OCI-LY1 (cell line): ENCODE results near the gene INPP4A.

ENCODE experiments used
- H2AFZ ChIP-seq: fragments of 200-600 bp; sonication (generic), shearing (Covaris generic); 2 replicates; pipeline ENCODE4 v1.6.0; 2014; ENCODE audit warnings: antibody characterized with exemption, mild to moderate bottlenecking, low read length
- H3F3A ChIP-seq: fragments of 200-600 bp; sonication (generic), shearing (Covaris generic); 2 replicates; pipeline ENCODE4 v1.6.0; 2014; ENCODE audit warnings: mild to moderate bottlenecking, antibody characterized with exemption, low read length, moderate library complexity; ENCODE audit not compliant: insufficient read depth
- H3K27ac ChIP-seq: fragments of 200-600 bp; sonication (generic); 2 replicates; pipeline ENCODE4 v1.5.1; 2014; ENCODE audit warnings: low read length, mixed run types, mild to moderate bottlenecking, low read depth; ENCODE audit not compliant: poor library complexity, severe bottlenecking
- H3K27me3 ChIP-seq: fragments of 200-600 bp; sonication (generic); 2 replicates; pipeline ENCODE4 v1.6.0; 2014; ENCODE audit warnings: antibody characterized with exemption, mild to moderate bottlenecking, low read length, moderate library complexity; ENCODE audit not compliant: insufficient read depth
- H3K36me3 ChIP-seq: fragments of 200-600 bp; sonication (generic); 2 replicates; pipeline ENCODE4 v1.6.1; 2014; ENCODE audit warnings: mild to moderate bottlenecking, antibody characterized with exemption, low read length, moderate library complexity, mixed read lengths; ENCODE audit not compliant: insufficient read depth
- H3K4me1 ChIP-seq: fragments of 200-600 bp; sonication (generic); 2 replicates; pipeline ENCODE4 v1.5.1; 2014; ENCODE audit warnings: mild to moderate bottlenecking, low read length, moderate library complexity; ENCODE audit not compliant: insufficient read depth, severe bottlenecking
- H3K4me2 ChIP-seq: fragments of 200-600 bp; sonication (generic), shearing (Covaris generic); 2 replicates; pipeline ENCODE4 v1.6.1; 2014; ENCODE audit warnings: low read length
- H3K4me3 ChIP-seq: fragments of 200-600 bp; sonication (generic); 2 replicates; pipeline ENCODE4 v1.5.1; 2014; ENCODE audit warnings: low read length, low read depth, mild to moderate bottlenecking, mixed read lengths; ENCODE audit not compliant: poor library complexity, severe bottlenecking
- H3K79me2 ChIP-seq: fragments of 200-600 bp; shearing (Covaris generic); 2 replicates; pipeline ENCODE4 v1.6.1; 2016; ENCODE audit warnings: mixed run types, low read length, mixed read lengths; ENCODE audit not compliant: insufficient read depth
- H3K9ac ChIP-seq: fragments of 200-600 bp; sonication (generic), shearing (Covaris generic); 2 replicates; pipeline ENCODE4 v1.6.1; 2014; ENCODE audit warnings: mild to moderate bottlenecking, low read length, mixed read lengths
- H3K9me2 ChIP-seq: fragments of 200-600 bp; sonication (generic), shearing (Covaris generic); 2 replicates; pipeline ENCODE4 v1.6.1; 2014; ENCODE audit warnings: low read depth, mild to moderate bottlenecking, low read length, mixed read lengths
- H3K9me3 ChIP-seq: fragments of 200-600 bp; shearing (Covaris generic); 2 replicates; pipeline ENCODE4 v1.6.1; 2014; ENCODE audit warnings: low read length, mixed read lengths
- H4K20me1 ChIP-seq: fragments of 200-600 bp; sonication (generic), shearing (Covaris generic); 2 replicates; pipeline ENCODE4 v1.6.0; 2016; ENCODE audit warnings: mild to moderate bottlenecking, low read length; ENCODE audit not compliant: insufficient read depth
- CTCF ChIP-seq: fragments of 200-600 bp; sonication (generic), shearing (Covaris generic); IDR thresholded peaks from 2 replicates; pipeline ENCODE4 v1.5.1; 2017; ENCODE audit warnings: mild to moderate bottlenecking, antibody characterized with exemption, low read length, moderate library complexity, mixed read lengths
- EZH2 ChIP-seq: fragments of 200-600 bp; sonication (generic), shearing (Covaris generic); IDR thresholded peaks from 2 replicates; pipeline ENCODE4 v1.8.0; 2017; ENCODE audit warnings: borderline replicate concordance, mixed run types, mild to moderate bottlenecking, antibody characterized with exemption, low read length, moderate library complexity, mixed read lengths

Gene INPP4A

GRCh38 chr2:98445177-98445682 lies 572 bp downstream of the INPP4A start:
- Histone ChIP-seq H2AFZ (no peak overlapping the region), H4K20me1 (no peaks in the 10 kb centered on the region; the same call in 1 of the 2 replicates)

GRCh38 chr2:98445683-98446581 lies 1.3 kb downstream of the INPP4A start:
- Histone ChIP-seq H3K4me1 (peaks cover 18% of the 10 kb centered on the region), H3K9me2 (no peaks in the 10 kb centered on the region), H2AFZ (no peak overlapping the region), H3K4me3 (peak overlapping the region; percentile 69), H4K20me1 (no peaks in the 10 kb centered on the region; the same call in 1 of the 2 replicates), H3K27ac (no peak overlapping the region), H3K4me2 (peak overlapping the region; percentile 99), H3K79me2 (no peaks in the 10 kb centered on the region), H3K36me3 (no peaks in the 10 kb centered on the region), H3F3A (no peaks in the 10 kb centered on the region), H3K9ac (peak overlapping the region; percentile 64), H3K27me3 (no peaks in the 10 kb centered on the region), H3K9me3 (no peaks in the 10 kb centered on the region)
- no peak for TF ChIP-seq EZH2

More at GRCh38 chr2:98445177-98445682, 572 bp downstream of the INPP4A start:
- H3K4me3 ChIP-seq: peak overlapping the region; percentile 69
- peak overlapping the region; percentile 64 for H3K9ac ChIP-seq
- no peak overlapping the region for H3K27ac ChIP-seq
- peaks cover 18% of the 10 kb centered on the region for H3K4me1 ChIP-seq
- no peaks in the 10 kb centered on the region for H3K36me3 ChIP-seq
- no peaks in the 10 kb centered on the region for H3F3A ChIP-seq
- no peaks in the 10 kb centered on the region for H3K79me2 ChIP-seq
- H3K9me3 ChIP-seq: no peaks in the 10 kb centered on the region
- H3K9me2 ChIP-seq: no peaks in the 10 kb centered on the region
- TF ChIP-seq CTCF (no peak), EZH2 (no peak)
- H3K4me2 ChIP-seq: peak overlapping the region; percentile 99
- no peaks in the 10 kb centered on the region for H3K27me3 ChIP-seq

- H2AFZ ChIP-seq: no peak overlapping the region
- H3K4me1 ChIP-seq: peaks cover 18% of the 10 kb centered on the region
- H3K4me3 ChIP-seq: no peak overlapping the region
- no peak overlapping the region for H3K4me2 ChIP-seq
- no peaks in the 10 kb centered on the region for H3K9me3 ChIP-seq
- TF ChIP-seq CTCF (no peak), EZH2 (no peak)
- no peak overlapping the region for H3K9ac ChIP-seq
- H3K27me3 ChIP-seq: no peaks in the 10 kb centered on the region
- H3K9me2 ChIP-seq: no peaks in the 10 kb centered on the region
- no peaks in the 10 kb centered on the region; the same call in 1 of the 2 replicates for H4K20me1 ChIP-seq
- H3K79me2 ChIP-seq: no peaks in the 10 kb centered on the region
- H3F3A ChIP-seq: no peaks in the 10 kb centered on the region
- H3K27ac ChIP-seq: no peak overlapping the region
- H3K36me3 ChIP-seq: no peaks in the 10 kb centered on the region
These were observed 2.2 kb downstream of the INPP4A start for GRCh38 chr2:98446850-98447249.
